Measurements from ENCODE around the gene PLXNA4.

PLXNA4 gene

GRCh38 chr7:132251327-132251659, 325.0 kb downstream of the PLXNA4 start:
- DNase-seq: no peak

GRCh38 chr7:132250480-132251326, 325.6 kb downstream of the PLXNA4 start:
- DNase-seq: no peak

GRCh38 chr7:132249256-132249971, 326.9 kb downstream of the PLXNA4 start:
- DNase-seq: no peak

- no peak for DNase-seq
Observed at GRCh38 chr7:132248841-132249240, 327.4 kb downstream of the PLXNA4 start.

GRCh38 chr7:132247995-132248618, 328.2 kb downstream of the PLXNA4 start:
- no peak for DNase-seq

- no peak for DNase-seq
Observed at GRCh38 chr7:132246591-132246990, 329.7 kb downstream of the PLXNA4 start.

GRCh38 chr7:132245539-132245938, 330.7 kb downstream of the PLXNA4 start:
- DNase-seq: no peak

- no peak for DNase-seq
Observed at GRCh38 chr7:132244903-132245480, 331.3 kb downstream of the PLXNA4 start.

- DNase-seq: no peak
Observed at GRCh38 chr7:132243463-132243862, 332.8 kb downstream of the PLXNA4 start.

- no peak for DNase-seq
Observed at GRCh38 chr7:132243051-132243450, 333.2 kb downstream of the PLXNA4 start.

GRCh38 chr7:132242192-132242812, 334.0 kb downstream of the PLXNA4 start:
- DNase-seq: no peak

- DNase-seq: no peak
Observed at GRCh38 chr7:132240821-132241422, 335.3 kb downstream of the PLXNA4 start.

- no peak for DNase-seq
Observed at GRCh38 chr7:132240262-132240661, 336.0 kb downstream of the PLXNA4 start.

- no peak for DNase-seq
Observed at GRCh38 chr7:132239422-132239994, 336.8 kb downstream of the PLXNA4 start.

GRCh38 chr7:132234711-132235110, 341.6 kb downstream of the PLXNA4 start:
- no peak for DNase-seq

GRCh38 chr7:132232406-132232805, 343.9 kb downstream of the PLXNA4 start:
- DNase-seq: no peak

- DNase-seq: no peak
Observed at GRCh38 chr7:132230462-132230861, 345.8 kb downstream of the PLXNA4 start.

GRCh38 chr7:132228240-132228639, 348.0 kb downstream of the PLXNA4 start:
- DNase-seq: no peak

GRCh38 chr7:132226957-132227290, 349.3 kb downstream of the PLXNA4 start:
- DNase-seq: no peak

GRCh38 chr7:132226046-132226956, 350.0 kb downstream of the PLXNA4 start:
- DNase-seq: no peak

All from NCI-H1417 treated with DMSO at 0.1 percent for 48 hours (cell line).